TTC549 (cell line): Measurements from ENCODE around the gene FBXO41.

Experiments
- FAIRE-seq: peaks from 2 replicates; lab custom pipeline; 2012; peaks lifted over from hg19 to GRCh38; lab: Jason Lieb, UNC

FBXO41 gene

GRCh38 chr2:73260338-73260984 is 23.8 kb downstream of the FBXO41 start:
- no peak for FAIRE-seq

- no peak for FAIRE-seq
Observed at GRCh38 chr2:73259704-73260337, 24.5 kb downstream of the FBXO41 start.

GRCh38 chr2:73259276-73259675 is 25.0 kb downstream of the FBXO41 start:
- no peak for FAIRE-seq

- no peak for FAIRE-seq
Observed at GRCh38 chr2:73258913-73259215, 25.4 kb downstream of the FBXO41 start.

- FAIRE-seq: no peak
Observed at GRCh38 chr2:73258186-73258912, 25.9 kb downstream of the FBXO41 start.

GRCh38 chr2:73257425-73258125 is 26.7 kb downstream of the FBXO41 start:
- FAIRE-seq: no peak

GRCh38 chr2:73257021-73257420 is 27.3 kb downstream of the FBXO41 start:
- no peak for FAIRE-seq

GRCh38 chr2:73256618-73256922 is 27.7 kb downstream of the FBXO41 start:
- no peak for FAIRE-seq

GRCh38 chr2:73255907-73256617 is 28.2 kb downstream of the FBXO41 start:
- no peak for FAIRE-seq

- FAIRE-seq: no peak
Observed at GRCh38 chr2:73255007-73255644, 29.2 kb downstream of the FBXO41 start.

- FAIRE-seq: no peak
Observed at GRCh38 chr2:73254343-73255006, 29.8 kb downstream of the FBXO41 start.

GRCh38 chr2:73253901-73254300 is 30.4 kb downstream of the FBXO41 start:
- no peak for FAIRE-seq

- no peak for FAIRE-seq
Observed at GRCh38 chr2:73253400-73253799, 30.9 kb downstream of the FBXO41 start.

GRCh38 chr2:73252238-73253027 is 31.8 kb downstream of the FBXO41 start:
- FAIRE-seq: no peak

- no peak for FAIRE-seq
Observed at GRCh38 chr2:73250872-73251846, 33.1 kb downstream of the FBXO41 start.

GRCh38 chr2:73249636-73250035 is 34.6 kb downstream of the FBXO41 start:
- FAIRE-seq: no peak

GRCh38 chr2:73246850-73247249 is 37.4 kb downstream of the FBXO41 start:
- no peak for FAIRE-seq

- no peak for FAIRE-seq
Observed at GRCh38 chr2:73244580-73244979, 39.7 kb downstream of the FBXO41 start.

- FAIRE-seq: no peak
Observed at GRCh38 chr2:73243884-73244570, 40.3 kb downstream of the FBXO41 start.
